ENCODE results near the gene ZNF770. TPM values are rescaled to one million over a fixed set of nuclear protein-coding genes. Genes with fewer than 3 reads are reported as not detected.

The ZNF770 gene
- total and polyA plus RNA-seq, 9 of the 15 experiments (the other 6 are each of a cell fraction or from before 2014, with no cell fraction given): 3.4 to 50.8 (median 40.3) TPM

GRCh38 chr15:34969340-34970097 is 18.6 kb downstream of the ZNF770 start, which contains the start of gene AQR:
TSS of gene AQR (minus strand) at chr15:34969742. CDS start at chr15:34969613, 129 bp downstream.
- peak within 1 kb of the TSS; percentile 93 for H3K4me3 ChIP-seq
- peak; percentile 99 for ATAC-seq
- no peaks in the 10 kb centered on the region for H4K20me1 ChIP-seq (replicated peaks; ENCODE audit: control insufficient read depth, insufficient read depth, low read length)
- intact Hi-C loops (cut with micrococcal nuclease): no loop called here
- peak within 1 kb of the TSS; percentile 74 for H3K27ac ChIP-seq (ENCODE audit: extremely low read depth, low read depth, low read length)
- CTCF ChIA-PET (ENCODE audit: low intra/inter-chr PET ratio): no interaction called here
- in situ Hi-C loops (cut with MboI): no loop called here
- DNase-seq (ENCODE audit: extremely low read depth in 1 of 4, low spot score in 3 of 4): peak; percentile 85 to 97 (median 88)
- no peaks in the 10 kb centered on the region for H3K9me3 ChIP-seq (replicated peaks; ENCODE audit: control insufficient read depth, insufficient read depth, low read depth, low read length)
- BruUV-seq (replicated peaks): TSS peak; percentile 62
- H3K9me1 ChIP-seq (ENCODE audit: control insufficient read depth, insufficient read depth, low read length): no peaks in the 10 kb centered on the region
- peak within 1 kb of the TSS; percentile 94 for H2AFZ ChIP-seq (ENCODE audit: low read depth, low read length)
- peak; percentile 99 for FAIRE-seq
- H3K9ac ChIP-seq (ENCODE audit: insufficient read depth in 1 of 2, low read depth in 2 of 2, low read length in 2 of 2): peak within 1 kb of the TSS; percentile 94 to 100
- H3K4me2 ChIP-seq (ENCODE audit: insufficient read depth, low read length): peak within 1 kb of the TSS; percentile 83
- H3K79me2 ChIP-seq (ENCODE audit: control insufficient read depth, insufficient read depth, low read length): peaks cover 48% of the 10 kb centered on the region
- POLR2A ChIA-PET: interaction anchor here (0.5 to 1.8 kb wide), 10 partner anchors 10 to 496 kb away, joined by 3 to 19 read pairs (median 4); partner anchors contain the start of gene ZNF770
- peaks cover 6 to 13% of the 10 kb centered on the region in 2 experiments; a peak in 4 of 5 replicates for H3K4me1 ChIP-seq (replicated peaks in 1 of 2; ENCODE audit: control insufficient read depth in 2 of 2, insufficient read depth in 2 of 2, low read length in 2 of 2)
- WGBS (ENCODE audit: insufficient coverage, low coverage, missing lambda C conversion rate): under 1% methylated on average over 44 of the region's 44 CpGs
- no peaks in the 10 kb centered on the region for H3K27me3 ChIP-seq (ENCODE audit: control insufficient read depth in 2 of 2, insufficient read depth in 2 of 2, low read length in 2 of 2)
- peaks cover 23% of the 10 kb centered on the region for H3K36me3 ChIP-seq (ENCODE audit: control insufficient read depth, insufficient read depth, low read length)
- TF ChIP-seq PHB (CRISPR knock-in tag; IDR thresholded peaks at IDR 0.05) (no peak), IRF1 (CRISPR knock-in tag; IDR thresholded peaks at IDR 0.05; ENCODE audit: borderline replicate concordance) (no peak), SMARCA4 (IDR thresholded peaks at IDR 0.05) (no peak), ZNF707 (CRISPR knock-in tag; conservative IDR thresholded peaks at IDR 0.05) (no peak), NFXL1 (CRISPR knock-in tag; IDR thresholded peaks at IDR 0.05) (no peak), POLR2AphosphoS5 (IDR thresholded peaks at IDR 0.05; ENCODE audit: control insufficient read depth, insufficient read depth, low read depth, low read length) (peak; percentile 93), ZBTB7A (IDR thresholded peaks at IDR 0.05; ENCODE audit: borderline replicate concordance, control insufficient read depth, low read depth, low read length) (peak; percentile 54; the same call in 1 of the 2 replicates), YY1 (IDR thresholded peaks at IDR 0.05; ENCODE audit: borderline replicate concordance in 1 of 3, control insufficient read depth in 1 of 3, extremely low read depth in 1 of 3, insufficient read depth in 3 of 3, insufficient read length in 1 of 3, insufficient replicate concordance in 2 of 3, low read depth in 1 of 3, low read length in 2 of 3) (peak in 2 of 3 experiments; percentile 71 to 81), GABPA (tag; conservative IDR thresholded peaks at IDR 0.05; ENCODE audit: low read depth) (peak; percentile 100), PHF21A (IDR thresholded peaks at IDR 0.05; ENCODE audit: borderline replicate concordance, low read depth) (no peak), TCF3 (CRISPR knock-in tag; IDR thresholded peaks at IDR 0.05) (peak; percentile 36; the same call in 1 of the 2 replicates), PCBP1 (IDR thresholded peaks at IDR 0.05; ENCODE audit: low read depth, low read length, poor library complexity, severe bottlenecking) (no peak), PCBP2 (IDR thresholded peaks at IDR 0.05; ENCODE audit: low read depth, low read length, poor library complexity, severe bottlenecking) (no peak), NCOA4 (IDR thresholded peaks at IDR 0.05; ENCODE audit: partially characterized antibody) (no peak), FOSL1 (tag; conservative IDR thresholded peaks at IDR 0.05) (no peak)
- TF ChIP-seq, protein P1, sequence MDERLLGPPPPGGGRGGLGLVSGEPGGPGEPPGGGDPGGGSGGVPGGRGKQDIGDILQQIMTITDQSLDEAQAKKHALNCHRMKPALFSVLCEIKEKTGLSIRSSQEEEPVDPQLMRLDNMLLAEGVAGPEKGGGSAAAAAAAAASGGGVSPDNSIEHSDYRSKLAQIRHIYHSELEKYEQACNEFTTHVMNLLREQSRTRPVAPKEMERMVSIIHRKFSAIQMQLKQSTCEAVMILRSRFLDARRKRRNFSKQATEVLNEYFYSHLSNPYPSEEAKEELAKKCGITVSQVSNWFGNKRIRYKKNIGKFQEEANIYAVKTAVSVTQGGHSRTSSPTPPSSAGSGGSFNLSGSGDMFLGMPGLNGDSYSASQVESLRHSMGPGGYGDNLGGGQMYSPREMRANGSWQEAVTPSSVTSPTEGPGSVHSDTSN (CRISPR knock-in tag; IDR thresholded peaks at IDR 0.05; ENCODE audit: low read depth): no peak
- TF ChIP-seq, protein P1 (tag; conservative IDR thresholded peaks at IDR 0.05; ENCODE audit: low read depth): no peak

All from K562 (cell line).